ENCODE data around the gene SYT15.

- TF ChIP-seq, protein P1, sequence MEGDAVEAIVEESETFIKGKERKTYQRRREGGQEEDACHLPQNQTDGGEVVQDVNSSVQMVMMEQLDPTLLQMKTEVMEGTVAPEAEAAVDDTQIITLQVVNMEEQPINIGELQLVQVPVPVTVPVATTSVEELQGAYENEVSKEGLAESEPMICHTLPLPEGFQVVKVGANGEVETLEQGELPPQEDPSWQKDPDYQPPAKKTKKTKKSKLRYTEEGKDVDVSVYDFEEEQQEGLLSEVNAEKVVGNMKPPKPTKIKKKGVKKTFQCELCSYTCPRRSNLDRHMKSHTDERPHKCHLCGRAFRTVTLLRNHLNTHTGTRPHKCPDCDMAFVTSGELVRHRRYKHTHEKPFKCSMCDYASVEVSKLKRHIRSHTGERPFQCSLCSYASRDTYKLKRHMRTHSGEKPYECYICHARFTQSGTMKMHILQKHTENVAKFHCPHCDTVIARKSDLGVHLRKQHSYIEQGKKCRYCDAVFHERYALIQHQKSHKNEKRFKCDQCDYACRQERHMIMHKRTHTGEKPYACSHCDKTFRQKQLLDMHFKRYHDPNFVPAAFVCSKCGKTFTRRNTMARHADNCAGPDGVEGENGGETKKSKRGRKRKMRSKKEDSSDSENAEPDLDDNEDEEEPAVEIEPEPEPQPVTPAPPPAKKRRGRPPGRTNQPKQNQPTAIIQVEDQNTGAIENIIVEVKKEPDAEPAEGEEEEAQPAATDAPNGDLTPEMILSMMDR (conservative IDR thresholded peaks at IDR 0.05; ENCODE audit: low read length): no peak
- no peak for TF ChIP-seq EZH2phosphoT487 (IDR thresholded peaks at IDR 0.05; ENCODE audit: borderline replicate concordance)
Observed at GRCh38 chr10:46548498-46549090, 30.3 kb upstream of the SYT15 start.
